GM21381 (cell line): ENCODE results near the gene CACNB2.

ENCODE experiments used
- ATAC-seq: cut with Tn5 transposase; IDR thresholded peaks from one replicate; pipeline ENCODE4 v1.9.1; 2021; ENCODE audit warnings: mild to moderate bottlenecking, moderate library complexity; ENCODE audit not compliant: unreplicated experiment

CACNB2 gene

DNA sequence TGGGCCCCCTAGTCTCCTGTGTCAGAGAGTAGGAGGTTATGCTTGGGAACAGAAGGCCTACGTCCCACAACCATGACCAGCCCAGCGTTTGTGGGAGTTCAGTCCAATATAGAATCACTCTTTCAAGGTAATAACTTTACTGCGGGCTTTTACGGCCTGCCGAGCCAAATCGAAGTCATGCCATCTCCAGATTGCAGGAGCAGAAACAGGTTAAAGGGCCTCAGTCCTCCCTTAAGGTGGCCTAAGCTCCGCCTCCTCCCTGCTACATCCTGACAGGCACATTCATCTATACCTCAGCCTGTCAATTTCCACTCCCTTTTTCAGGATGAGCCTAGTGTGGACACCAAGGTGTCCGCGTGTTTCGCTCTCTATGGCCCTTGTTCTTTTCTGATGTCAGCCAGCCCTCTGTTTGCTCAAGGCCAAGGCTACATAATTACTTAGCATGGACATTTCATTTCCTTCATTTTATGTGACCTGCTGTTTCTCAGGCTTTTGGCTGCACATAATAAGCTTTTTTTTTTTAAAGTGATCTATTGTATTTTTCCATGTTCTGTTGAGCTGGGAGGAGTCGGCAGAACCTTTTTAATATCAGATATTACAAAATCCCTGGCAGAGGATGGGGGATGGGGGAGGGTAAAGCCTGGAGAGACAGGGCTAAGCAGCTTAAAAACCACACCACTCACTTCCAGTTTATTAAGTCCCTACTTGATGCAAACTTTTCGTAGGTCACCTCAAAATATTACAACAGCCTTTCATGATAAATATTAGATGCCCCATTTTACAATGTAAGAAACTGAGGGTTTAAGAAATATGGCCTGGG, 84.6 kb downstream of the CACNB2 start:
- no peak for ATAC-seq

DNA sequence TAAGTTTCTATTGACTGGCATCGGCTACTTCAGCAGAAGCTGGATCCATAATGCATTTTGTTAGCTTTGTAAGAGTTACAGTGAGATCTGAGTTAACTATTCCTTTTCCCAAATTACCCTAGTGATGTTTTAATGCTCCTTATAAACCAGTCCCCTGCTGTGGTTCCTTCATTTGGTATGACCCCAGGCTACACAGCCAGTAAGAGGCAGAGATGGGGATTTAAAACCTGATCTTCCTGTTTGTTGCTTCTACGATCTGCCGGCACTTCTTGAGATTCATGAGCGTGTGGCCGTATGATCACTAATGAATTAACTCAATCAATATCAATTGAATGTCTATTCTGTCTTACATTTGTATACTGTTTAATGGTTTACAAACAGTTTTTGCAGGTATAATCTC, 86.1 kb downstream of the CACNB2 start:
- no peak for ATAC-seq

DNA sequence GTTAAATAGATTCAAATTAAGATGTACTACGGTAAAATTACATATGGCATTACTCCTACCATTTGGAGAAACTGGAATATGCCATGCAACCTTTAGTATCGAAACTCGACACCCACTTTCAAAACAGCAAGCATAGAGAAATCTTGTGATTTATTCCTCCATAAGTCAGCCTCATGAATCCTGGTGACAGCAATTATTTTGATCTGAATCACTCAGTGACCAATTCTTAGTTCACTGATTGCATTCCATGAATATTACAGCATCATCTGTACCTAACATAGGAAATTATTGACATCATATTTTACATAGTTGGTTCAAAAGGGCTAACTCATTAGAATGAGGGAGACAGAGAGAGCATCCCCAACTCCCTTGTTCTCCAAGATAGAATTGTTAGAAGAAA, 89.6 kb downstream of the CACNB2 start:
- no peak for ATAC-seq

DNA sequence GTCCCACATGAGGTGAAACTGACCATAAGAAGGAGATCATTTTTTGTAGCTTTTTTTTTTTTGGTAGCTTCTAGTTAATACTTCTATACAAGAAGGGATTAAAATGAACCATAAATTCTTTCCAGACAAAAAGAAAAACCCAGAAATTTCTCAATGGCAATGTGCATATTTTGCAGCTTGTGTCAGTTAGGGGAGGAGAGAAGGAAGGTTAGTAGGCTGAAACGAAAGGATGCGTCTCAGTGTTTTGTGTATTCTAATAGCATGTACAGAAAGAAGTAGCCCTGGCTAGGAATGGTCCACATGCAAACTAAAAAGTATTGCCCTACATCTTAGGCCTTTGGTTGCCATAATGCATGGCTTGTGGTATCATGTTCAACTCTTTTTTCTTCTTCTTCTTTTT, 90.6 kb downstream of the CACNB2 start:
- ATAC-seq, result no peak

DNA sequence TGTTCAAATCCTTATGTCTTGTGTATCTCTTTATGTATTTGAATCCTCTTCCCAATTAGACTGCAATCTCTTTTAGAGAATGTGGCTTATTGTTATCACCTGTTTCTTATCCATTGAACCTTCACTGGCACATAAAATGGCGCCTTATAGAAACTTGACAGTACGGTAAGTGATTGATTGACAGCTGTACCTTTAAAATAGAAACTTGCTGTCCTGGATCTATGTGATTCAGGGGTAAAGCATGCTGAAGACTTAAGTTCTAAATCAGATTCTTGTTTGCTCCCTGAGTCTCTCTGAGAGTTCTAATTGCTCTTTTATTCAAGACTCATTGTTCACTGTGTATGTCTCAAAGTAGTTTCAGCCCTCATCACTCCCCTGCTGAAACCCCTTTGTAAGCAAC, 91.3 kb downstream of the CACNB2 start:
- no peak for ATAC-seq

DNA sequence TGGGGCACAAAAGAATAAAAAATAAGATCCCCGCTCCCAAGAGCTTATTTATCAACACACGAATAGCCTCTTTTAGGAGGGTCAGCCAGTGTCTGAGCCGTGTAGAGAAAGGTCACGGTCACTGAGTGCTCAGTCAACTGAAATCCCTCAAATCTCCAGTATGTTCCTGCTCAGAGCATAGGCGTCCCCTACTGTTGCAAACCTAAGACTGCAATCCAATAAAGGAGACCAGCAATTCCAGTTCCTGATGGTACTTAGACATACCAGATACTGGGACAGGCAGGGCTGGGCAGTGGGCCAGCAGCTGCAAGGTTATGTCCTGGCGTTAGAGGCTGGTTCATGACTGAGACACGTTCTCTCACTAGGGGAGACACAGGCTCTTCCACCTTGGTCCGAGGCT, 93.6 kb downstream of the CACNB2 start:
- no peak for ATAC-seq

DNA sequence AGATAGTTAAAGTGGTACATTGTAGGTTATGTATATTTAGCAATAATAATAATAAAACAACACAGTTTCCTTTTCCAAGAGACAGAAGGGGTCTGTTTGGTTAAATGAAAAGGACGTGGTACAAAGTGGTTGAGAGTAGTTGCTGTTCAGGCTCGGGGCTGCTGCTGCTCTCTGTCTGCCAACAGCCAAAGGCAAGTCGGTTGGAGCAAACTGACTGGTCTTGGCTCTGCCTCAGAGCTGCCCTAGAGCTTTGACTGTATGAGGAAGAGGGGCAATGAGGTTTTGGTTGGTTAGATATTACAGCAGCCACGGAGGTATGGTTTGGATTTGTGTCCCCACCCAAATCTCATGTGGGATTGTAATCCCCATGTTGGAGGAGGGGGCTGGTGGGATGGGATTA, 95.3 kb downstream of the CACNB2 start:
- ATAC-seq, result no peak

DNA sequence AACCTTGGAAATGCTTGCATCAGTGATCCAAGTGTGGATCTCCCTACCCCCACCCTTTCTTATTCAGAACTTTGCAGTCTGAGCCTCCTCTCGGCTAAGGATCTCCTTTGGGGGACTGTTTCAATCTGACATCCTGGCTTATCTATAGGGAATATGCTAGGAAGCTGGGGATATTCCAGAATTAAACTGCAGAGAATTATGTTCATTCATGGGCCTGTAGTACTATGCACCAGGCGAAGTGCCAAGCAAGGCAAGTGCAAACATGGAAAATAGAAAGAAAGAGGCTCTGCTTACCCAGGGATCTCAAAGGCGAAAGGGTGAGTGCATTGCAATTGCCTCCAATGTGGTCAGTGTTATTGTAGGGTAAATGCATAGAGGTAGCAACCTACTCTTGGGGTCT, 96.5 kb downstream of the CACNB2 start:
- no peak for ATAC-seq

DNA sequence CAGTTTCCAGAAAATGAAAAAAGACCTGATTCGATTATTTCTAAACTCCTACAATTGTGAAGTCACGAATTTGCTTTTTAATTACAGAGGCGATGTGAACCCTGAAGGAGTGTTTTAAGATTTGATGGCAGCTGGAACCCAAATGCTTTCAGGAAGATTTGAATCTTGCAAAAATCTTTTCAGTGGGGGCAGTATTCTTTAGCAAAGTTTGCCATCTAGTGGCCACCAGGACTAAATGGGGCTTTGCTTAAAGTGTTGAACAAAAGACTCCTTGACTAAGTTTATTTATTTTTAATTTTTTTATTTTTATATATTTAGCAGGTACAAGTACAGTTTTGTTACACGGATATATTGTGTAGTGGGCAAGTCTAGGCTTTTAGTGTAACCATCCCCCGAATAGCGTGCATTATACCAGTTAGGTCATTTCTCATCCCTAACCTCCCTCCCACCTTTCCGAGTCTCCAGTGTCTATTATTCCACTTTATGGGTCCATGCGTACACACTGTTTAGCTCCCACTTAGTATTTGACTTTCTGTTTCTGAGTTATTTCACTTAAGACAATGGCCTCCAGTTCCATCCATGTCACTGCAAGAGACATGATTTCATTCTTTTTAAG, 98.8 kb downstream of the CACNB2 start:
- ATAC-seq, result no peak

DNA sequence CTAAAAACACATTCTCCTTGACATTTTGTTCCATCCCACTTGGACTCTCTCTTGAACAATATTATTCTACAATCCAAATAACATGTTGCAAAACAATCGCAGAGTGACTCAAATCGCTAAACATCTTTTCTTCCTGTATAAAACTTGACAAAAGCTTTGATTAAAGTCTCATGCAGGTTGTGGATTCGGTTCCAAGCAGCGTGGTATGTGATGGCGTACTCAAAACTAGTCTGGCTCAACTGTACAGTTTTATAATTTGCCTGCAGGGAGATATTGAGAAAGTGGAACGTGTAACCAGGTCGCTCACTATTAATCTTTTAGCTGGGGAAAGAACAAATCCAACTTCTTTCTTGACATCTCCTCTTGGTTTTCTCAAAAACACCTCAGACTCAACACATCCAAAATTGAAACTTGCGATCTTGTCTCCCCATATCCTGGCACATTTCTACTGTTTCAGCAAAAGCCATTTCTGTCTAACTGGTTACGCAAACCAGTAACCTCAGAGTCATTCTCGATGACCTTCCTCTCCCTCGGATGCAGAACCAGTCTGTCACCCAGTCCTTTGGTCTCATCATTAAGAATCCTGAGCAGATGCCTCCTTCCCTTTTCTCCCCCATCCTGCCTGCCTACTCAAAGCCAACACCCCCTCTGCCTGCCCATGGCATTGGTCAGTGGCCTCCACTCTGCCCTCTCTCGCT, 100.1 kb downstream of the CACNB2 start:
- ATAC-seq, result no peak

DNA sequence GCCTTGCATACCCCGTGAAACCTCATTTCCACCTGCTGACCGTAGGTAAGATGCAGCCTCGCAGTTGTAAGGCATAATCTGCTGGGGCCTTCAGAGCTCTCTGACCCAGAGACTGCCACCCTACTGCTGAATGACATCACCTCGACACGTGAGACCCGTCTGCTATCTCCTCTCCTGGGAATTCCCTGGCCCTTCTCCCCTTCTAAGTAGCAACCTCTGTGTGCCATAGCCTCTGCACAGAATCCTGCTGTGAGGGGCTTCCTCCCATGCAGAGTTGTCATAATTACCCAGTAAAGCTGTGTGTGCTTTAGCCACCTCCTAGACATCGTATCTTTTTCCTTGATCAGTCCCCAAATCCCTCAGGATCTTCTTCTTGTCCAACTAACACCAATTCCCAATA, 106.7 kb downstream of the CACNB2 start:
- ATAC-seq, result no peak

DNA sequence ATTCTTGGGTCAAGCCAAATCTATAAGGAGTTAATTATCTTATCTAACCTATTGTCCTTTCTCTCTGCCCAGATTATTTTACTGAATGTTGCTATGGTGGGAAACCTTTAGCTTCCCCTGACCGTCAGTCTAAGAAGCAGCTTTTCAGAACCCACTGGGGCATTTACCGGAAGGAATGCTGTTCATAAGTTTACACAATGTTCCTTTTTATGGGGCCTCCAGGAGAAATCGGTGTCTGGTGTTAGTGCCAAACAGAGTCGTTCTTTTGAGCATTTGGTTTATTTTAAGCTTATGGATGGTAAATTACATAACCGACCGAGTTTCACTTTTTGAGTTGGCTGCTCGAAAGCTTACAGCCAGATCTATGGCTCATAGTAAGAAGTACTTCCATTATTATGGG, 111.9 kb downstream of the CACNB2 start:
- ATAC-seq, result no peak

DNA sequence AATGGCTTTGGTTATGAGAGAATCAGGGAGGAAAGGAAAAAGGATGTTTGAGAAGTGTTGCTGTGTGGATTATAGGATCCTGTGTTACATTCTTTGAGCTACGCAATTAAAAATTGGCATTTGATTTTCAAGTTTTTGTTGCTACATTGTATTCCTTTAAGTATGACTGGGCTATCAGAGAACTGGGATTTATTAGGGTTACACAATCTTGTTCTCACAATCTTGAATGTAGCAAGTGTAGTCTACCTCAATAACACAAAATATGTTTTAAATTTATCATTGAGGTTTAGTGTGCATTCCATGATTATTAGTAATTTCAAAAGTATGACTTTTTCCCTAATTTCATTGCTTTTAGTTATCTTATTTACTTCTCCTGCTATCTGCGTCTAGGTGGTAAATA, 113.9 kb downstream of the CACNB2 start:
- no peak for ATAC-seq

DNA sequence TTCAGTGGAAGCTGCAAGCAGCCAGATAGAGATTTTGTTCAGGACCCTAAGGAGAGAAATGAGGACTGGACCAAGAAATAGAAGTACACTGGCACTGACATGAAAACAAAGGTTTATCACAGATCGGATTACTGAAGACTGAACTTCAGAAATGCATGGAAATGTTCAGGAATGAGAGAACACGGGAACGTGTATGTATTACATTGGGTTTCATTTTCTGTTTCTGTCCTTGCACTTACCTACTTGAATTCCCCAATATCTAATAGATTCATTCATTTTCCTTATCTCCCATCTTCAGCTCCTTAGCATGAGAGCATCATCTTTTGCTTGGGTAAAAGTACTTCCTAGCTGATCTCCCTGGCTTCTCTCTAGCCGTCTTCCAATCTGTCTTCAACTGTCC, 114.5 kb downstream of the CACNB2 start:
- no peak for ATAC-seq

DNA sequence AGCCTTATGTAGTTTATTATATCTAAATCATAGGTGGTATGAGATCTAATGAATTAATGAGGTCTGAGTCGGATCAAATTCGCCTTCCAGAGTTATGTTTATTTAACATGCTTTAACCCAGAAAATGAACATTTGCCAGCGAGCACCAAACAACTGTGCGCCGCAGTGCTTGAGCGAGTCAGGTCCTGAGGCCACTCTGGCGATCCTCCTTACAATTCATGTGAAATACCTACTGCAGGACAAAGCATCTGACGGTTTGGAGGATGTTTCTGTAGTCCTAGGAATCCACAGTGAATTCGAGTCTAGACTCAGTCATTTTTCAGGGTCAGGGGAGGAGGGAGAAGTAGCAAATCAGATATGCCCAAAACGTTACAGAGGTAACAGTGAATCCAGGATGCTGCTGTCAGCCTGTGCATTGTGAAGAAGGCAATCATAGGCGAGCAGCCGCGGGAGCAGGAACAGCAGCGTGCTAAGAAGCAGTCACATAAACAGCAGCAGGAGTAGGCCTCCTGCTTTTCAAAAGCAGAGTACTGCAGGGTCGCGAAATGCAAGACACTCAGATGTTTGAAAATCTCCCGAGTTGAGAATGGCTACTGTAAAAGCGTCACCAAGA, 120.2 kb downstream of the CACNB2 start:
- ATAC-seq, result no peak

DNA sequence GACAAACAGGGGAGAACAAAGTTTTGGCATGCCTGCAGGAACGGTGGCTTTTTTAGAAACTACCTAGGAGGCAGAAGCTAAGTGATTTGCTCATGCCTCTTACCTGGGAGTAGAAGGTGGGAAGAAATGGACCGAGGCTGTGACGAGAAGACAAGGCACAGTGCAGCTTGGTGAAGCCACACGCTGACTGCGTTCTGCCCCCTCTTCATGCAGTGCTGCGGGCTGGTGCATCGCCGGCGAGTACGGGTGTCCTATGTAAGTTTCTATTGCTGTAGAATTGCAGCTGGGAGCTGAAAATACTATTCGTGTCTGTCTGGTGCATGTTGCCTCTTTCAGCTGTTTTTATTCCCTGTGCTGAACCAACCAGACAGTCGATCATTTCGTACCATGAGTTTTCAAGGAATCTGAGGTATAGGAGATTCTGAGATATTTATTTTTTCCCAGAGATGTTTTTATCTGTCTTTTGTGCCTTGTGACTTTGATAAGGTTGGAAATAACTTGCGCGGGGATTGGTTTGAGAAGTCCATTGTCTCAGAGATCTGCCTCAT, 120.9 kb downstream of the CACNB2 start:
- ATAC-seq, result no peak

DNA sequence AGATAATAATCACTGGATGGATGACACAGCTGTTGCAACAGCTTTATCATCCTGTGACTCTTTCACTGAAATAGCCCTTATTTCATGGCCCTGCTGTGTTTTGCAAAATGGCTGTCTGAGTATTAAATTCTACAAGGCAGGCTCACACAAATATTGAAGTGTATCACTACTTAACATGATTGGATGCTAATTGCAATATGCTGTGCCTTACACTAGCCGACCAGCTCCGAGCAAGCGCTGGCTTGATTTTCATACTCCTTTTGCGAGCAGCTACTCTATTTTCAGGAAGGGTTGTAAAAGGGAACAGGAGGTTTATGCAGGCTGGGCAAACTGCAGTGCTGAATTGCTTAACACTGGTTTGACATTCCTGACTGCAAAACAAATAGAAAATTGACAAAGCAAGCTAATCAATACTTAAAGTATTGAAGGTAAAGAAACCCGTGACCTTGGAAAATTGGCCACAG, 121.6 kb downstream of the CACNB2 start:
- no peak for ATAC-seq

DNA sequence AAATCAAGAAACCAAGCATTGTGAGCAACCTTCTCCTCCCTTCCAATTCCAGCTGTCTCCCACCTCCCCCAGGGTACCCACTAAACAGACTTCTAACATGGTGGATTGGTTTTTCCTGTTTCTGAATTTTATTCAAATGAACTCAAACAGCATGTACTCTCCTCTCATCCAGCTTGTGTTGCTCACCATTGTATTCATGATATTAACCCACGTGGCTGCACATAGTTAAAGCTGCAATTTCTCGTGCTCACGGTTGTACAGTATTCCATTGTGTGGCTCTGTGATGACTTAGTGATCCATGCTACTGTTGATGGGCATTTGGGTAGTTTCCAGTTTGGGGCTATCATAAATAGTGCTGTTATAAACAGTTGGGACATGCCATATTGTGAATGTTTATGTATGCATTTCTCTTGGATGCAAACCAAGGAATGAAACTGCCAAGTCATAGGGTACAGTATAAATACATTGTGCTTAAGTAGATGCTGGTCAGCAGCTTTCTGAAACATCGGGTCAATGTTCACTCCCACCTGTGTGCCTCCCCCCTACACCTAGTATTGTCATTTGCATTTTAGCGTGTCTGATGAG, 124.3 kb downstream of the CACNB2 start:
- no peak for ATAC-seq

DNA sequence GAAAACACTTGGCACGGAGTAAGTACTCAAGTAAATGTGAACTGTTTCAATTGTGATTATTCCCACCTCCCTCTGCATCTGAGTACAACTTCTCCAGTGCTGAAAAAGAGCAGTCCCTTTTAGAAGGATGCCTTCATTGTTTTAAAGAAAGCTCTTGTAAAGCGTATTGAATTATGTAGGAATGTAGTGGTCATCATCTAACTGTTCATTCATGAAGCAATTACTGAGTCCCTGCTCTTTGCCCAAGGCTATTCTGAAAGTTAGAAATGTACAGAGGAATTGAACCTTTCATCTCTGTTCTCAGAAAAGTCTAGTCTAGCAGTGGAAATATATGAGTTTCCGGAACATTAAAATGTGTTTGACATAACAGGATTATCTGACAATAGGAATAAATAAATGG, 127.8 kb downstream of the CACNB2 start:
- no peak for ATAC-seq

DNA sequence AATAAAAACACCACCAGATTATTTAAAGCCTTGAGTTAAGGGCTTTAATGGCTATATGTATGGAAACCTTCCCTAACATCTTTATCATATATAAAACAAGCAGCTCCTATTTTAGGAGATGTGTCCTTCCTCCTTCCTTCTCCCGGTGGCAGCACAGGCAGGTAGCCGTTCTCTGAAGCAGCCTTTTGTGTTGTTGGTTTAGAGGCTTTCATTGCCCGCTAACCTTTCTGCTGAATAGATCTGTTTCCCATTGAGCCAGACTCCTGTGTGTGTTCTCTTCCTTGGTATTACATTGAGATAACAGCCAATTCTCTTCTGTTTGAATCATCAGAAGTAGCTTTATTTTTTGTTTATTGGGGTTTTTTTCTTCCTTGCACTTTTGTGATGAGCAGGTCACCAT, 131.3 kb downstream of the CACNB2 start:
- ATAC-seq, result no peak

DNA sequence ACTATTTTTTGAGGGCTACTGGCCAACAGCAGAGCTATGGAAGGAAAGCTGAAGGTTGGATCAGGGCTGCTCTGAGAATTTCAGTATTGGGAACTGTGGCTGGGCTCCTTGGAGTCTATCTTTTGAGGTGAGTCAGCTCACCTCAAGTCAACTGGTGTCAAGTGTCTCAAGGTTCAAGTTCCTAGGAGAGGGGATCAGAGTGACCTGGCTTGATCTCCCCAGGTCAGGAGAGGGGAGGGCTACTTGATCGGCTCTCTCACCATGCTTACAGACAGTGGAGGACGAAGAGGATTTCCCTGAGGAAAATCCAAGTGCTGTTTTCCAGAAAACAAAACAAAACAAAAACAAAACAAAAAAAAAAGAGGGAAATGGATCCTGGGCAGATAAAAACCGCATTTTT, 132.8 kb downstream of the CACNB2 start:
- ATAC-seq, result no peak
